ENCODE measurements around the gene DLGAP1.

Gene DLGAP1

DNA sequence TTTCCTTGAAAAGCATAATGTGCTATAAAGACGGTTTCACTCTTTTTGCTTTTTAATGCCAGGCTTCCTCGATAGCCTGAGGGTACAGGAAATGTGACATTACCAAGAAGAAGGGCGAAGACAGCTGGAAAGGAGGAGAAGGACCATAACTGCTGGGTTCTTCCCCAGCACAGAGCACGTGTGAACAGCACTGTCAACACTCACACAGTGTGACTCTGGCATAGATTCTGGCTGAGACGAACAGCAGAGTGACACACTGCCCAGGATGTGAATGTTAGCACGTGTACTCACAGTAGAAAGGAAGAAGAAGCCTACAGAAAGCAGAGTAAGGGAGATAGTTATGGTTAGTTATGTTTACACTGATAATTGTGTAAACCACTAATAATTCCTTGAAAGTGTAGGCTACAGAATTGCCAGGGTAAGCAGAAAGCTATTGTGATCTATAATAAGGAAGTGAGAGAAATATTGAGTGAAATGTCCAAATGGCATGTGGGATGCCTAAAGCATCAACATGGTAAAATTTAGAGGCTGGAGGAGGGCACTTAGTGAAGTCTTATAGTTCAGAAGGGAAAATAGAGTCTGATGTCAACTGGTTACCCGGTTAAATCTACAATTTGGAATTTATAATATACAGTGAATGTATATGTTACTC lies 198.2 kb downstream of the DLGAP1 start:
- Histone ChIP-seq H3K4me3 (ENCODE audit: insufficient read length, low read depth) (no peak overlapping the region), H3K36me3 (ENCODE audit: insufficient read depth, insufficient read length, low read length) (no peaks in the 10 kb centered on the region), H3K27me3 (ENCODE audit: insufficient read depth, insufficient read length) (no peaks in the 10 kb centered on the region), H3K9ac (ENCODE audit: insufficient read length, low read depth) (no peak overlapping the region), H3K4me1 (ENCODE audit: insufficient read depth, insufficient read length) (no peaks in the 10 kb centered on the region), H3K9me3 (ENCODE audit: insufficient read depth, low read length) (no peaks in the 10 kb centered on the region)
- no peak for DNase-seq (ENCODE audit: low read depth, low spot score)
- TF ChIP-seq ZNF274 (IDR thresholded peaks at IDR 0.05; ENCODE audit: low read depth, low read length) (no peak), YY1 (IDR thresholded peaks at IDR 0.05; ENCODE audit: insufficient read depth, insufficient read length) (no peak), SUZ12 (IDR thresholded peaks at IDR 0.05; ENCODE audit: extremely low read depth, insufficient read depth, insufficient read length) (no peak)

DNA sequence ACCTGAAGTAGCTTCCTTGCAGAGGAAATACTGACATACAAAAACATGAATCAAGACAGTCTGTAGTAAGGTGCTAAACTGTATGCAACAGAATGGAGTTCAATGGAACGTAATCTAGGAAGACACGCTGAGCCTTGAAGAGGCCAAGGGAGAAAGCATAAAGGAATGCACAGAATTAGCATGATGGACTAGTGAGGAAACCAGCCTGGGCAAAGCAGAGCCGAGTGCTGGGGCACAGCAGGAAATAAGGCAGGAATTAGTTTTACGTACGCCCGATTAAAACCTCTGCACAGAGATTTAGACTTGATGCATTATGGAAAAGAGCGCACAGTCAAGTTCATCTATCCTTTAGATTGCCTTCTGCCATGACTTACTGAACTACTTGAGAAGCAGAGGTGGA lies 200.3 kb downstream of the DLGAP1 start:
- H3K36me3 ChIP-seq (ENCODE audit: insufficient read depth, insufficient read length, low read length) = no peaks in the 10 kb centered on the region
- no peak overlapping the region for H3K4me3 ChIP-seq (ENCODE audit: insufficient read length, low read depth)
- DNase-seq (ENCODE audit: low read depth, low spot score) = no peak
- TF ChIP-seq ZNF274 (IDR thresholded peaks at IDR 0.05; ENCODE audit: low read depth, low read length) (no peak), YY1 (IDR thresholded peaks at IDR 0.05; ENCODE audit: insufficient read depth, insufficient read length) (no peak), SUZ12 (IDR thresholded peaks at IDR 0.05; ENCODE audit: extremely low read depth, insufficient read depth, insufficient read length) (no peak)
- H3K4me1 ChIP-seq (ENCODE audit: insufficient read depth, insufficient read length) = no peaks in the 10 kb centered on the region
- no peaks in the 10 kb centered on the region for H3K9me3 ChIP-seq (ENCODE audit: insufficient read depth, low read length)
- no peak overlapping the region for H3K9ac ChIP-seq (ENCODE audit: insufficient read length, low read depth)
- no peaks in the 10 kb centered on the region for H3K27me3 ChIP-seq (ENCODE audit: insufficient read depth, insufficient read length)

DNA sequence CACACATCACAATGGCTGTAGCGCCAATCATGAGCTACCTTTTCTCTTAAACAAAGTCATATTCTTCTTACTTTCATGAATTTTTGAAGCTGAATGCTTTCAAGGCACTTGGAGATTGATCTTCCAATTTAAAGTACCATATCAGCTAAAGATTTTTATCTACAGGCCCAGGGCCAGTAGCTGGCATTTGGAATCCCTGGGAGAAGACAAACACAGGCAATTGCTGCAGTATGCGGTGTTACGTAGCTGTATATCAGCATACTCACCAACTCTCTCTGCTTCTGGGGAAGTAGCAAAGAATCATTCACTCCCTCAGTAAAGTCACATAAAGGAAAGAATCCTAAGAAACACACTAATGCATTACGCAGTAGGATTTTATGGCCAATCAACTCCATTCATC lies 202.3 kb downstream of the DLGAP1 start:
- H3K27me3 ChIP-seq (ENCODE audit: insufficient read depth, insufficient read length) = no peaks in the 10 kb centered on the region
- H3K36me3 ChIP-seq (ENCODE audit: insufficient read depth, insufficient read length, low read length) = no peaks in the 10 kb centered on the region
- no peak overlapping the region for H3K4me3 ChIP-seq (ENCODE audit: insufficient read length, low read depth)
- H3K4me1 ChIP-seq (ENCODE audit: insufficient read depth, insufficient read length) = no peaks in the 10 kb centered on the region
- no peak for DNase-seq (ENCODE audit: low read depth, low spot score)
- H3K9ac ChIP-seq (ENCODE audit: insufficient read length, low read depth) = no peak overlapping the region
- TF ChIP-seq SUZ12 (IDR thresholded peaks at IDR 0.05; ENCODE audit: extremely low read depth, insufficient read depth, insufficient read length) = no peak
- TF ChIP-seq ZNF274 (IDR thresholded peaks at IDR 0.05; ENCODE audit: low read depth, low read length) = no peak
- TF ChIP-seq YY1 (IDR thresholded peaks at IDR 0.05; ENCODE audit: insufficient read depth, insufficient read length) = no peak
- H3K9me3 ChIP-seq (ENCODE audit: insufficient read depth, low read length) = no peaks in the 10 kb centered on the region

DNA sequence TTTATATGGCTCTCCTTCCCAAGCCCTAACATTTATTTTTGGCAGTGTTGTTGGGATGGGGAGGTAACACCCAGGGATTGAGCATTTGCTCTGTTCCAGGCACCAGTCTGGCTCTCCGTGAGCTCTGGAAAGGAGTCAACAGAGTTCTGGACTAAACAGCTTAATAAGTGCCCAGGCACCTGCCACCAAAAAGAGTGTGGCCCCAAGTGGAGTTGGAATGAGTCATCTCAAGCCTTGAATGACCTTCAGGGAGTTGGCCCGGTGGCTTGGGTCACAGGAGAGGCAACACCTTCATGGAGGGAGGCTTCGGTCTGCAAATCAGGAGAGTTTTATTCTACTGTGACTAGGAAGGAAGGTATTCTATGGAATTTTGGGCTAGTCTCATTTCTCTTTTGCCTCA lies 203.2 kb downstream of the DLGAP1 start:
- no peaks in the 10 kb centered on the region for H3K36me3 ChIP-seq (ENCODE audit: insufficient read depth, insufficient read length, low read length)
- H3K27me3 ChIP-seq (ENCODE audit: insufficient read depth, insufficient read length) = no peaks in the 10 kb centered on the region
- no peaks in the 10 kb centered on the region for H3K4me1 ChIP-seq (ENCODE audit: insufficient read depth, insufficient read length)
- no peak for TF ChIP-seq SUZ12 (IDR thresholded peaks at IDR 0.05; ENCODE audit: extremely low read depth, insufficient read depth, insufficient read length)
- TF ChIP-seq YY1 (IDR thresholded peaks at IDR 0.05; ENCODE audit: insufficient read depth, insufficient read length) = no peak
- TF ChIP-seq ZNF274 (IDR thresholded peaks at IDR 0.05; ENCODE audit: low read depth, low read length) = no peak
- H3K4me3 ChIP-seq (ENCODE audit: insufficient read length, low read depth) = no peak overlapping the region
- H3K9ac ChIP-seq (ENCODE audit: insufficient read length, low read depth) = no peak overlapping the region
- H3K9me3 ChIP-seq (ENCODE audit: insufficient read depth, low read length) = no peaks in the 10 kb centered on the region
- DNase-seq (ENCODE audit: low read depth, low spot score) = no peak

DNA sequence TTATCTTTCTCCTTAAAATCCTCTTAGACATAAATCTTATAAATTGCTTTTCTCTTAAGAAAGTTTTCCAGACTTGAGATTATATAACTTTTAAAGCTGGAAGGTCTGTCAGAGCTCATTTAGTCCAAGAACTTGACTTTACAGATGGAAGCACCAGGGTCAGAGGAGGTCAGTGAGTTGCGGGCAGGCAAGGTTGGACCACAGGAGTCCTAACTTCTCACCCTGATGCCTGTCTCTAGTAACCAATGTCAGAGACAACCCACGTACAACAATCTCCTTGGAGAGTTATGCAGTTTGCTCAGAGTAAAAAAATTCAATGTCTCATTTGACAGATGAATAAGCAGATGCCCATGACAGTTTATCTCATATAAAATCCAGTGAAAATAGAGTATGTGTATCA lies 203.9 kb downstream of the DLGAP1 start:
- no peak overlapping the region for H3K4me3 ChIP-seq (ENCODE audit: insufficient read length, low read depth)
- H3K36me3 ChIP-seq (ENCODE audit: insufficient read depth, insufficient read length, low read length) = no peaks in the 10 kb centered on the region
- no peak for TF ChIP-seq YY1 (IDR thresholded peaks at IDR 0.05; ENCODE audit: insufficient read depth, insufficient read length)
- no peak for TF ChIP-seq SUZ12 (IDR thresholded peaks at IDR 0.05; ENCODE audit: extremely low read depth, insufficient read depth, insufficient read length)
- TF ChIP-seq ZNF274 (IDR thresholded peaks at IDR 0.05; ENCODE audit: low read depth, low read length) = no peak
- H3K9me3 ChIP-seq (ENCODE audit: insufficient read depth, low read length) = no peaks in the 10 kb centered on the region
- H3K4me1 ChIP-seq (ENCODE audit: insufficient read depth, insufficient read length) = no peaks in the 10 kb centered on the region
- DNase-seq (ENCODE audit: low read depth, low spot score) = no peak
- no peaks in the 10 kb centered on the region for H3K27me3 ChIP-seq (ENCODE audit: insufficient read depth, insufficient read length)
- no peak overlapping the region for H3K9ac ChIP-seq (ENCODE audit: insufficient read length, low read depth)

DNA sequence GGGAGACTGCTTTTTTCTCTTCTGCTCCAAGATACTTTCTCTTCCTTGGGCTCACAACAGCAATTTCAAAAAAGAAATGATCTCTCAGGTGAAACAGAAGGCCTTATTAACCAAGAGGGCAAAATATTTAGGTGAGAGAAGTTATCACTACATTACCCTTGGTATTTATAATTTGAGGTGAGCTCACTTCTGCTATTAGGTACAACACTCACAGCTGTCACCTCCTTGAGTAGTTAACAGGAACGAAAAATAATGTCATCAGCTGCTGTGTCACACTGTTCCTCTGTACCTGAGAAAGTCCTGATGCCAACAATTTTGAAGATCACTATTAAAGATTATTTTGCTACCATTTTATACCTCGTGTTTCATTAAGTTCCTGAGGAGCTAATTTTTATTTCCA lies 205.0 kb downstream of the DLGAP1 start:
- Histone ChIP-seq H3K36me3 (ENCODE audit: insufficient read depth, insufficient read length, low read length) (no peaks in the 10 kb centered on the region), H3K4me1 (ENCODE audit: insufficient read depth, insufficient read length) (no peaks in the 10 kb centered on the region), H3K9me3 (ENCODE audit: insufficient read depth, low read length) (no peaks in the 10 kb centered on the region), H3K27me3 (ENCODE audit: insufficient read depth, insufficient read length) (no peaks in the 10 kb centered on the region), H3K4me3 (ENCODE audit: insufficient read length, low read depth) (no peak overlapping the region), H3K9ac (ENCODE audit: insufficient read length, low read depth) (no peak overlapping the region)
- DNase-seq (ENCODE audit: low read depth, low spot score) = no peak
- no peak for TF ChIP-seq YY1 (IDR thresholded peaks at IDR 0.05; ENCODE audit: insufficient read depth, insufficient read length)
- no peak for TF ChIP-seq ZNF274 (IDR thresholded peaks at IDR 0.05; ENCODE audit: low read depth, low read length)
- no peak for TF ChIP-seq SUZ12 (IDR thresholded peaks at IDR 0.05; ENCODE audit: extremely low read depth, insufficient read depth, insufficient read length)

DNA sequence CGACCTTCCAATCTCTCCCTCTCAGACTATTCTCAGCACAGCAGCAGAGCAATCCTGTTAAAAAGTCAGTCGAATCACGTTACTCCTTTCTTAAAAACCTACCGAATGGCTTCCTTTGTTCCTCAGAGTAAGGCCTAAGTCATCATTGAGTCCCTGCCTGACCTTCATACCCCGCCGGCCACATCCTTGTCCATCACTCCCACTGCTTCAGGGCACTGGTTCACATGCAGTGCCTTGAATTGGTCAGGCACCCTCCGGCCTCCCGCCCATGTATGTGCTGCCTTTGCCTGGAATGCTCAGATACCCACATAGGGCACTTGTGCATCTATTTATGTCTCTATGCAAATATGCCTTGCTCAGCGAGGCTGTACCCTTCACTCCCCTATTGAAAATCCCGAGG lies 206.4 kb downstream of the DLGAP1 start:
- TF ChIP-seq ZNF274 (IDR thresholded peaks at IDR 0.05; ENCODE audit: low read depth, low read length) = no peak
- no peak for TF ChIP-seq YY1 (IDR thresholded peaks at IDR 0.05; ENCODE audit: insufficient read depth, insufficient read length)
- no peak for TF ChIP-seq SUZ12 (IDR thresholded peaks at IDR 0.05; ENCODE audit: extremely low read depth, insufficient read depth, insufficient read length)
- H3K4me3 ChIP-seq (ENCODE audit: insufficient read length, low read depth) = no peak overlapping the region
- no peaks in the 10 kb centered on the region for H3K4me1 ChIP-seq (ENCODE audit: insufficient read depth, insufficient read length)
- DNase-seq (ENCODE audit: low read depth, low spot score) = no peak
- H3K36me3 ChIP-seq (ENCODE audit: insufficient read depth, insufficient read length, low read length) = no peaks in the 10 kb centered on the region
- no peak overlapping the region for H3K9ac ChIP-seq (ENCODE audit: insufficient read length, low read depth)
- no peaks in the 10 kb centered on the region for H3K9me3 ChIP-seq (ENCODE audit: insufficient read depth, low read length)
- H3K27me3 ChIP-seq (ENCODE audit: insufficient read depth, insufficient read length) = no peaks in the 10 kb centered on the region
